Keratinocyte (primary cell): ENCODE measurements around the gene NRG3. TPM values are rescaled to one million over a fixed set of nuclear protein-coding genes. Genes with fewer than 3 reads are reported as not detected.

Experiments used
- DNase-seq: peaks from one replicate; pipeline ENCODE4 v3.0.0-alpha.2; 2011; ENCODE audit warnings: low read depth, missing footprints, low spot score
- FAIRE-seq: peaks from 2 replicates; lab custom pipeline; 2011; peaks lifted over from hg19 to GRCh38; lab: Jason Lieb, UNC
- H2AFZ ChIP-seq: 2 replicates; pipeline ENCODE4 v1.6.0; 2012; ENCODE audit warnings: low read length, control low read depth, inconsistent platforms; ENCODE audit not compliant: control insufficient read depth
- H3K27ac ChIP-seq: 2 replicates; pipeline ENCODE4 v1.5.1; 2011; ENCODE audit warnings: low read length; ENCODE audit not compliant: control insufficient read depth, insufficient read depth
- H3K27me3 ChIP-seq: 3 replicates; pipeline ENCODE4 v1.6.0; 2011; ENCODE audit warnings: low read length; ENCODE audit not compliant: control insufficient read depth, insufficient read depth; ENCODE audit errors: extremely low read depth
- H3K36me3 ChIP-seq, 2 experiments: 2 replicates in 1 of 2; 3 replicates in 1 of 2; pipeline ENCODE4 v1.5.1; 2011; ENCODE audit warnings: low read length in 2 of 2, mild to moderate bottlenecking in 1 of 2; ENCODE audit not compliant: control insufficient read depth in 2 of 2, insufficient read depth in 2 of 2; ENCODE audit errors: extremely low read depth in 1 of 2
- H3K4me1 ChIP-seq: 3 replicates; pipeline ENCODE4 v1.5.1; 2011; ENCODE audit warnings: low read length; ENCODE audit not compliant: control insufficient read depth, insufficient read depth; ENCODE audit errors: extremely low read depth
- H3K4me2 ChIP-seq: 3 replicates; pipeline ENCODE4 v1.6.0; 2011; ENCODE audit warnings: low read depth, low read length; ENCODE audit not compliant: control insufficient read depth, insufficient read depth; ENCODE audit errors: extremely low read depth
- H3K4me3 ChIP-seq, 3 experiments: fragments of 200-600 bp in 1 of 3; sonication (generic) in 1 of 3; 2 replicates in 2 of 3; 3 replicates in 1 of 3; pipeline ENCODE4 v1.5.1; 2011 to 2016; ENCODE audit warnings: low read length in 3 of 3, mild to moderate bottlenecking in 3 of 3, control low read depth in 2 of 3, inconsistent platforms in 1 of 3, low read depth in 1 of 3, mixed read lengths in 1 of 3, mixed run types in 1 of 3, moderate library complexity in 1 of 3; ENCODE audit not compliant: control insufficient read depth in 2 of 3, insufficient read depth in 2 of 3; ENCODE audit errors: extremely low read depth in 1 of 3
- H3K79me2 ChIP-seq: 2 replicates; pipeline ENCODE4 v1.6.0; 2012; ENCODE audit warnings: low read length; ENCODE audit not compliant: control insufficient read depth, insufficient read depth
- H3K9ac ChIP-seq: 3 replicates; pipeline ENCODE4 v1.6.0; 2011; ENCODE audit warnings: low read length; ENCODE audit not compliant: control insufficient read depth, insufficient read depth; ENCODE audit errors: extremely low read depth
- H3K9me1 ChIP-seq: 3 replicates; pipeline ENCODE4 v1.6.0; 2011; ENCODE audit warnings: low read length; ENCODE audit not compliant: control insufficient read depth, insufficient read depth; ENCODE audit errors: extremely low read depth
- H3K9me3 ChIP-seq: 2 replicates; pipeline ENCODE4 v1.5.1; 2012; ENCODE audit warnings: low read depth, low read length; ENCODE audit not compliant: control insufficient read depth
- H4K20me1 ChIP-seq: 3 replicates; pipeline ENCODE4 v1.6.0; 2011; ENCODE audit warnings: low read length; ENCODE audit not compliant: control insufficient read depth, insufficient read depth; ENCODE audit errors: extremely low read depth
- CTCF ChIP-seq, 3 experiments: IDR thresholded peaks in 1 of 3; conservative IDR thresholded peaks in 1 of 3; optimal IDR thresholded peaks in 1 of 3; 2 replicates in 2 of 3; 3 replicates in 1 of 3; pipeline versions ENCODE3 to v1.5.1; 2011; ENCODE audit warnings: low read length in 3 of 3, mild to moderate bottlenecking in 3 of 3, moderate library complexity in 2 of 3, control low read depth in 1 of 3, inconsistent platforms in 1 of 3; ENCODE audit not compliant: insufficient read depth in 2 of 3; ENCODE audit errors: extremely low read depth in 1 of 3
- EZH2 ChIP-seq: IDR thresholded peaks from one replicate; pipeline ENCODE4 v1.6.1; 2012; ENCODE audit warnings: inconsistent platforms, mild to moderate bottlenecking, low read length, moderate library complexity
- dilution Hi-C: fragments of 300-500 bp; cut with MboI; formaldehyde crosslinking; loops from one replicate; pipeline ENCODE4 v1.7.0; 2020; ENCODE audit warnings: low sequenced_read_pairs; ENCODE audit not compliant: extremely low pct_ligation_motif_present
- polyA plus RNA-seq, 5 experiments: library from polyadenylated mRNA; depleted of rRNA in 3 of 5; stranded (reverse) in 3 of 5; stranded (forward) in 1 of 5; unstranded in 1 of 5; fragments of >200 nt; gene quantifications; 1 replicate in 1 of 5; 2 replicates in 3 of 5; 3 replicates in 1 of 5; pipeline versions ENCODE4 v1.2.1 to v1.2.3, GENCODE V29; 2011 to 2012; ENCODE audit warnings: missing spikeins in 2 of 5, low read depth in 1 of 5, low replicate concordance in 1 of 5

Gene NRG3
- polyA plus RNA-seq, 1 donor (not counting 4 experiments of a cell fraction or from before 2014, with no cell fraction given): not detected

GRCh38 chr10:82887488-82887887 lies 1012.5 kb downstream of the NRG3 start:
- no peak overlapping the region for H3K4me3 ChIP-seq
- DNase-seq (no peak), FAIRE-seq (no peak)
- no peak for TF ChIP-seq CTCF (optimal IDR thresholded peaks at IDR 0.05 in 1 of 3, IDR thresholded peaks at IDR 0.05 in 1 of 3, conservative IDR thresholded peaks at IDR 0.05 in 1 of 3; ENCODE audit: extremely low read depth in 1 of 3, insufficient read depth in 2 of 3, low read length in 3 of 3)
- no peak for TF ChIP-seq EZH2
- H3K27me3 ChIP-seq: no peaks in the 10 kb centered on the region
- H3K27ac ChIP-seq: no peak overlapping the region
- no peak overlapping the region for H3K4me2 ChIP-seq
- no peak overlapping the region for H3K9ac ChIP-seq
- dilution Hi-C loops: no loop called here
- no peaks in the 10 kb centered on the region for H3K36me3 ChIP-seq
- no peak overlapping the region for H2AFZ ChIP-seq
- no peaks in the 10 kb centered on the region for H3K79me2 ChIP-seq
- no peaks in the 10 kb centered on the region for H3K4me1 ChIP-seq
- H3K9me3 ChIP-seq: no peaks in the 10 kb centered on the region
- no peaks in the 10 kb centered on the region for H3K9me1 ChIP-seq
- H4K20me1 ChIP-seq: no peaks in the 10 kb centered on the region

GRCh38 chr10:82888809-82889455 lies 1013.9 kb downstream of the NRG3 start:
- no peak for TF ChIP-seq CTCF (optimal IDR thresholded peaks at IDR 0.05 in 1 of 3, IDR thresholded peaks at IDR 0.05 in 1 of 3, conservative IDR thresholded peaks at IDR 0.05 in 1 of 3; ENCODE audit: extremely low read depth in 1 of 3, insufficient read depth in 2 of 3, low read length in 3 of 3)
- TF ChIP-seq EZH2: no peak
- FAIRE-seq: no peak
- dilution Hi-C loops: no loop called here
- no peaks in the 10 kb centered on the region for H3K9me1 ChIP-seq
- no peaks in the 10 kb centered on the region for H3K79me2 ChIP-seq
- no peaks in the 10 kb centered on the region for H4K20me1 ChIP-seq
- H3K36me3 ChIP-seq: no peaks in the 10 kb centered on the region
- H3K4me3 ChIP-seq: no peak overlapping the region
- H3K4me1 ChIP-seq: no peaks in the 10 kb centered on the region
- no peak overlapping the region for H3K4me2 ChIP-seq
- H2AFZ ChIP-seq: no peak overlapping the region
- no peak overlapping the region for H3K9ac ChIP-seq
- no peak for DNase-seq
- no peaks in the 10 kb centered on the region for H3K27me3 ChIP-seq
- no peaks in the 10 kb centered on the region for H3K9me3 ChIP-seq
- H3K27ac ChIP-seq: no peak overlapping the region
